Measurements from ENCODE around the gene PTGR1. TPM values are rescaled to one million over a fixed set of nuclear protein-coding genes. Genes with fewer than 3 reads are reported as not detected.

The PTGR1 gene
- total and polyA plus RNA-seq, 2 donors (not counting 3 experiments of a cell fraction or from before 2014, with no cell fraction given): 70.3 to 79.1 TPM

DNA sequence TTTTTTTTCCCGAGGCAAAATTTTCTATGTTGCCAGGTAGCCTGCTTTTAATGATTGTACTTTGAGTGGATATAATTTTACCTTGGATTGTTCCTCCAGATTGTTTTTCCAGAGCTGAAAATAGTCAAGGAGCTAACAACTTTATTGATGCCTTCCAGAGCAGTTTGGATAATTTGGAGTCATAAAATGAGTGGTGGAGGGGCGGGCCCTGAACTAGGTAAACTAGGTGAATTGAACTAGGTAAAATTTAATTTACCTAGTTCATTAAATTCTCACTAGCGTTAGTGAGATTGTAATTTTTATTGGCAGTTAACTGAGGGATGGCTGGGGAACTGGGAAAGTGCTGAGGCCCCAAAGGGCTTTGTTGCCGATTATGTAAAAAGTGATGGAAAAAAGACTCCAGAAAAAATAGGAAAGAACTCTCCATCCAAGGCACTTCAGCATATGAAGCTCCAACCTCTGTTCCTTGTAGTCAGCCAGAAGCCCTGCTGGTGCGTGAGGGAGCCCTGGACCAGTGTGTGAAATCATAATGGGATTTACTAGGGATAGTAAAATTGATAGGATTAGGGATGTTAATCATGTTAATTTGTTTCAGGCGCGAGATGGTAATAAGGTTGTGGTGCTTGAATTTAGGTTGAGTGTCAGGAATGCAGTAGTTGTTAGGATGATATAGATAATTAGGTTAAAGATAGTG is 33.4 kb upstream of the PTGR1 start:
- Histone ChIP-seq H3K4me1 (ENCODE audit: control insufficient read depth, extremely low read depth, insufficient read depth, low read length) (peaks cover 31% of the 10 kb centered on the region), H3K9ac (replicated peaks; ENCODE audit: extremely low read depth, insufficient read depth, low read length) (peak overlapping the region; percentile 95), H3K4me2 (ENCODE audit: insufficient read depth, low read length) (peak overlapping the region; percentile 98), H3K4me3 (replicated peaks in 1 of 3; ENCODE audit: insufficient read depth in 1 of 3, low read depth in 1 of 3, low read length in 3 of 3) (no peak overlapping the region), H3K9me3 (replicated peaks; ENCODE audit: control insufficient read depth, insufficient read depth, low read length) (no peaks in the 10 kb centered on the region), H3K9me1 (replicated peaks; ENCODE audit: control insufficient read depth, extremely low read depth, insufficient read depth, low read length) (no peaks in the 10 kb centered on the region), H3K27ac (ENCODE audit: insufficient read depth, low read depth, low read length) (no peak overlapping the region), H3K27me3 (ENCODE audit: control insufficient read depth in 2 of 2, insufficient read depth in 2 of 2, low read length in 2 of 2) (no peaks in the 10 kb centered on the region), H4K20me1 (replicated peaks; ENCODE audit: control insufficient read depth, extremely low read depth, insufficient read depth, low read length) (peaks cover 6% of the 10 kb centered on the region), H2AFZ (ENCODE audit: low read depth, low read length) (no peak overlapping the region), H3K79me2 (ENCODE audit: control insufficient read depth, insufficient read depth, low read length) (peaks cover 63% of the 10 kb centered on the region), H3K36me3 (ENCODE audit: control insufficient read depth in 2 of 2, extremely low read depth in 1 of 2, insufficient read depth in 2 of 2, low read length in 2 of 2) (no peaks in the 10 kb centered on the region)
- FAIRE-seq: no peak
- no peak for TF ChIP-seq POLR2AphosphoS5 (IDR thresholded peaks at IDR 0.05; ENCODE audit: insufficient read depth, low read depth, low read length)
- TF ChIP-seq FOS (IDR thresholded peaks at IDR 0.05; ENCODE audit: borderline replicate concordance, insufficient read depth, low read length): no peak
- no peak for TF ChIP-seq MAX (IDR thresholded peaks at IDR 0.05; ENCODE audit: insufficient read depth, insufficient read length)
- no peak for TF ChIP-seq MYC (IDR thresholded peaks at IDR 0.05; ENCODE audit: low read depth, low read length)
- TF ChIP-seq JUN (IDR thresholded peaks at IDR 0.05; ENCODE audit: borderline replicate concordance, insufficient read depth, insufficient read length, low read depth): no peak
- no peak for TF ChIP-seq GATA2 (IDR thresholded peaks at IDR 0.05; ENCODE audit: insufficient read depth, insufficient read length, low read depth, low read length)
- no peak for TF ChIP-seq EZH2 (IDR thresholded peaks at IDR 0.05; ENCODE audit: borderline replicate concordance, low read depth, low read length, severe bottlenecking)
- TF ChIP-seq, protein P1, sequence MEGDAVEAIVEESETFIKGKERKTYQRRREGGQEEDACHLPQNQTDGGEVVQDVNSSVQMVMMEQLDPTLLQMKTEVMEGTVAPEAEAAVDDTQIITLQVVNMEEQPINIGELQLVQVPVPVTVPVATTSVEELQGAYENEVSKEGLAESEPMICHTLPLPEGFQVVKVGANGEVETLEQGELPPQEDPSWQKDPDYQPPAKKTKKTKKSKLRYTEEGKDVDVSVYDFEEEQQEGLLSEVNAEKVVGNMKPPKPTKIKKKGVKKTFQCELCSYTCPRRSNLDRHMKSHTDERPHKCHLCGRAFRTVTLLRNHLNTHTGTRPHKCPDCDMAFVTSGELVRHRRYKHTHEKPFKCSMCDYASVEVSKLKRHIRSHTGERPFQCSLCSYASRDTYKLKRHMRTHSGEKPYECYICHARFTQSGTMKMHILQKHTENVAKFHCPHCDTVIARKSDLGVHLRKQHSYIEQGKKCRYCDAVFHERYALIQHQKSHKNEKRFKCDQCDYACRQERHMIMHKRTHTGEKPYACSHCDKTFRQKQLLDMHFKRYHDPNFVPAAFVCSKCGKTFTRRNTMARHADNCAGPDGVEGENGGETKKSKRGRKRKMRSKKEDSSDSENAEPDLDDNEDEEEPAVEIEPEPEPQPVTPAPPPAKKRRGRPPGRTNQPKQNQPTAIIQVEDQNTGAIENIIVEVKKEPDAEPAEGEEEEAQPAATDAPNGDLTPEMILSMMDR (IDR thresholded peaks at IDR 0.05; ENCODE audit: extremely low read depth in 1 of 2, insufficient read depth in 1 of 2, low read depth in 1 of 2, low read length in 2 of 2): no peak
- TF ChIP-seq POLR2A (IDR thresholded peaks at IDR 0.05; ENCODE audit: low read depth, low read length): no peak
- dilution Hi-C loops (cut with MboI; ENCODE audit: extremely low pct_ligation_motif_present, low sequenced_read_pairs) (no loop called here), intact Hi-C loops (cut with micrococcal nuclease) (loop anchor here (5.0 kb wide), 1 partner anchor 69 kb away; no protein-coding TSS in a partner anchor)
- POLR2A ChIA-PET: interaction anchor here (1.2 kb wide), 1 partner anchor 14 kb away, joined by 4 read pairs; no protein-coding TSS in a partner anchor
- no peak for DNase-seq (ENCODE audit: low read depth, low spot score)
- CTCF ChIA-PET: interaction anchor here (2.6 to 3.0 kb wide), 2 partner anchors 11 to 34 kb away, joined by 16 to 20 read pairs; partner anchors contain the start of gene PTGR1
- no TSS peak for BruUV-seq (replicated peaks)

Data from endothelial cell of umbilical vein (primary cell).